Stimulated activated CD8-positive, alpha-beta memory T cell treated with anti-CD3 and anti-CD28 coated beads, Interleukin-2, amount 100 ng/mL, for 48 hours (primary cell): ENCODE data around the gene RNF208.

Experiments
- DNase-seq, 2 donors: peaks; one replicate each; pipeline ENCODE4 v3.0.0-alpha.2; 2020; ENCODE audit warnings: low read depth in 2 of 2

RNF208 gene

GRCh38 chr9:137214620-137215019 is 7.4 kb downstream of the RNF208 start:
- DNase-seq = no peak

DNA sequence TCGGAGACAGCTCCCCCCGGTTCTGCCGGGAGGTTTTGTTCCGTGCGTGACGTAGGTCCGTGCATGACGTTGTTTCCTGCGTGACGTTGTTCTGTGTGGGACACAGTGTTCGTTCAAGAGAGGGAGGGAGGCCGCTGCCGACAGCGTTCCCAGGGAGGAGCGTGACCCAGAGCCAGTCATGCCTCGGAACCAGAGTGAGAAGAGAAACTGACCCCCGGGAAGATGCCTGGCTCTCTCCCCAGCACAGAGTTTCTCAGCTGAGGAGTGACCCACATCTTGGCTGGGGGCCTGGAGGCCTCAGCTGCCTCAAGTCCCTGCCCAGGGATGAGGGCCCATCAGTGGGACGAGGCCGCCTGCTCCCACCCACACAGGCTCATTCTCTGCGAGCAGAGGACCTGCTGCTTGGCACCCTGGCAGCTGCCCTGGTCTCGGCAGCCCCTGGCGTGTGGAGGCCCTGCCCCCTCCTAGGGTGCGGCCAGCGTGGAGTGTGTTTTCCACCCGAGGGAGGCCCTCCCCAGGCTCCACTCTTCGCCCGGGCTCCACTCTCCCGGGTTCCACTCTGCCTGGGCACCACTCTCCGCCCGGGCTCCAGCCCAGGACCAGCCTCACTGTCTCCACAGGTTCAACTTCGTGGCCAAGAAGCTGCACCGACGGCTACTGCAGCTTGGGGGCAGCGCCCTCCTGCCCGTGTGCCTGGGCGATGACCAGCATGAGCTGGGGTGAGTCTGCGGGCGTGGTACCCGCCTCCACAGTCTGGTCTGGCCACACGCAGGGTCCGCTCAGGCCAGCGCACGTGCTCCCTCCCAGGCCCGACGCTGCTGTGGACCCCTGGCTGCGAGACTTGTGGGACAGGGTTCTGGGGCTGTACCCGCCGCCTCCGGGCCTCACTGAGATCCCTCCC is 8.6 kb downstream of the RNF208 start:
- no peak for DNase-seq

GRCh38 chr9:137212520-137212919 is 9.5 kb downstream of the RNF208 start:
- DNase-seq = no peak

GRCh38 chr9:137211532-137211931 is 10.5 kb downstream of the RNF208 start:
- no peak for DNase-seq

DNA sequence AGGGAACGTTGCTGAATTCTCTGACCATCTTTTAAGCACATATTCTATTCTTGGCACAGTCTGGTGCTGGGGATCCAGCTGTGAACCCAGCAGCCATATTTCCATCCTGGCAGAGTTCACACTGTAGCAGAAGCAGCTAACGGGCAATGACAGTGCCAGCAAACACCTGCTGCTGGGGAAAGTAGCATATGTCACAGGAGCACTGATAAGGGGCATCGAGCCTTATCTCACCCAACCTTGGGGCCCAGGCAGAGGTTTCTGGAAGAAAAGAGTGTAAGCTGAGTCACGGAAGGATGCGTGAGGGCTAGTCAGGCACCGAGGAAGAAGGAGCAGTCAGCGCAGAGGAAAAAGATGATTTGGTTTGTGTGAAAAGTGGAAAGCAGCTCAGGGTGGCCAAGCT is 15.4 kb downstream of the RNF208 start:
- DNase-seq = no peak

GRCh38 chr9:137205126-137206069 is 16.6 kb downstream of the RNF208 start, which contains the start of the genes NDOR1 and TMEM203:
TSS of gene NDOR1 (plus strand) at chr9:137205700. CDS start at chr9:137205778, 78 bp downstream.
TSS of gene TMEM203 (minus strand) at chr9:137205648. CDS start at chr9:137205414, 234 bp downstream.
- peak; percentile 93 to 94 for DNase-seq

- no peak for DNase-seq
Observed at GRCh38 chr9:137204731-137205125, 17.3 kb downstream of the RNF208 start.

DNA sequence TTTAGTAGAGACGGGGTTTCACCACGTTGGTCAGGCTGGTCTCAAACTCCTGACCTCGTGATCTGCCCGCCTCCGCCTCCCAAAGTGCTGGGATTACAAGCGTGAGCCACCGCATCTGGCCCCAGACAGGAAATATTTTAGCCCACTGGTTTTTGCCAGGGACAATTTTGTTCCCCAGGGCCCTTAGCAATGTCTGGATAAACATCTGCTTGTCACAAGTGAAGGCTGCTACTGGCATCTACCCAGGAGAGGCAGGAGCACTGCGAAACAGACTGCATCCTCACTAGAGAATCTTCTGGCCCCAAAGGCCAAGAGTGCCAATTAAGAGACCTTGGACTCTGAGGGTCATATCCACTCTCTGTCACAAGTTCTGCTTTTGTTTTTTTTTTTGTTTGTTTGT is 19.1 kb downstream of the RNF208 start:
- no peak for DNase-seq

GRCh38 chr9:137201205-137201868 is 20.7 kb downstream of the RNF208 start:
- no peak for DNase-seq

GRCh38 chr9:137200311-137201204 is 21.5 kb downstream of the RNF208 start, which contains the start of gene TPRN:
TSS of gene TPRN (minus strand) at chr9:137200741. CDS start at chr9:137200711, 30 bp downstream.
- peak; percentile 98 to 99 for DNase-seq

DNA sequence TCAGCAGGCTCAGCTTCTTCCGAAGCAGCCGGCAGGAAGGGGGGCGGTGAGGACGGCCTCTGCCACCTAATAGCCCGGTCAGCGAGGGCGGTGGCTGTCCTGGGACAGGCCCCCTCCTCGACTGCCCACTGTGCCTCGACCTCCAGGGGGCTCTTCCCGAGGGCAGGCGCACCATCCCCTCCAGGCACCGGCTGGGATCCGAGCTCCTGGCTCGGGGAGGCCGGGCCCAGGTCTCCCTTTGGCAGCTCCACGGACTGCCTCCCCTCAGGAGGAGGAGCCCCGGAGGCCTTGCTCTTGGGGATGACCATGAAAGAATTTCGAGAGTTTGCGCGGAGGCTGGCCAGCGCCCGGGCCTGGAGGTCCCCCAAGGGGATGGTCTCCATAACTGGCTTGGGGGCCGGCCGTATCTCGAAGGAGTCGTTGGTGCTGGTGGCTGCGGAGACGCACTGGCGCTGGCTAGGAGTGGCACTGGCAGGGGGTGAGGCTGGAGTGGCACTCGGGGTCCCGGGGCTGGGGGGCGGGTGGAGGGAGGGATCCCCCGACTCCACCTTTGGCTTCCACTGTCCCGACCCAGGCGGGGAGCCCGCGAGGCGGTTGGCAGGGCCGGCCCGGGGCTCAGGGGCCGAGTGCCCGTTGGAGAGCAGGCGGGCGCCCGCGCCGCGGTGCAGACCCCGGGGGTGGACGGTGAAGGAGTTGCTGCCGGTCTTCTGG is 22.5 kb downstream of the RNF208 start:
- no peak for DNase-seq

DNA sequence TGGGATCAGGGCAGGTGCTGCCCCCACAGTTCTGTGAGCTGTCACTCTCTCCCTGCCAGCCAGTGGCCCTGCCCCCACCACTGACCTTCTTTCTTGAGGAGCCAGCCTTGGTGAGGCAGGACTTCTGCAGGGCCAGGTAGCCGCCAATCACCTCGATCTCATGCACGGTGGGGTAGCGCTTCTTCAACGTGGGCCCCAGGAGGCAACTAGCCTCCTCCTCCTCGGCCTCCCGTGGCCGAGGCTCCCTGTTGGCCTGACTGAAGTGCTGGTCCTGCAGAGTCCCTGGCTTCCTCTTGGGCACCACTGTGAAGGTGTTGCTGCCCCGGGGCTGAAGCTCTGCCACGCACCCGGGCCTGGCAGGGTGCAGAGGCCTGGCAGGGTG is 23.1 kb downstream of the RNF208 start:
- no peak for DNase-seq

- DNase-seq = no peak
Observed at GRCh38 chr9:137198051-137198901, 23.8 kb downstream of the RNF208 start.

DNA sequence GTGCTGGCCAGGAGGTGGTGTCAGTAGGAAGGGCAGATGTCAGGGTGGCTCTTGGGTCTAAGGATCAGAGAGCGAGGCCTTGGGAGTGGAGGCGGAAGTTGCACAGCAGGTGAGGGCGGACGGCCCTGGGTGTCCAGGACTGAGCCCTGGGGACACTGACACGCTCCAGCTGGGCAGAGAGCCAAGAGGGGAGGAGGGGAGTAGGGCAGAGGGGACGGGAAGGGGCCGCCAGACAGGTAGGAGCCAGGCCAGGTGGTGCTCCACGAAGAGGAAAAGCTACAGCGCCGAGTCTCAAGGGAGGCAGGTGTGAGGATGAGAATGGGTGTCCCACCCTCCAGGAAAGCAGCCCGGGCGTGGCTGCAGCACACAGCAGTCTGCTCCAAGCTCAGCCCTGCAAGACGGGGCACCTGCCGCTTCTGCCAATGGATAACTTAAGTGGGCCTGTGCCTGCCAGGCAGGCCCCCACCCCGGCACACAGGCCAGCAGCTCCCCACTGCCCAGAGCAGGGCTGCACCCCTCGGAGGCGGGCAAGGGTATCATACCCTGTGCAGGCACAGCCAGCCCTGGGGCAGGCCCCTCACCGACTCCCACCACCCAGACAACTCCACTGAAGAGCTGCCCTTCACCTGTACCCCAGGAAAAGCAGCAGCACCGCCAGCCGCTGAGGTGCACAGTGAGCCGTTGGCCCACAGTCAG is 26.4 kb downstream of the RNF208 start:
- DNase-seq = no peak

- DNase-seq = no peak
Observed at GRCh38 chr9:137194909-137195308, 27.1 kb downstream of the RNF208 start.

- no peak for DNase-seq
Observed at GRCh38 chr9:137194388-137194787, 27.7 kb downstream of the RNF208 start.

- DNase-seq = no peak
Observed at GRCh38 chr9:137193771-137194170, 28.3 kb downstream of the RNF208 start.

- no peak for DNase-seq
Observed at GRCh38 chr9:137192859-137193258, 29.2 kb downstream of the RNF208 start.

- no peak for DNase-seq
Observed at GRCh38 chr9:137192448-137192780, 29.6 kb downstream of the RNF208 start.
